ENCODE measurements around the gene TMBIM1.

- TF ChIP-seq, protein P1, sequence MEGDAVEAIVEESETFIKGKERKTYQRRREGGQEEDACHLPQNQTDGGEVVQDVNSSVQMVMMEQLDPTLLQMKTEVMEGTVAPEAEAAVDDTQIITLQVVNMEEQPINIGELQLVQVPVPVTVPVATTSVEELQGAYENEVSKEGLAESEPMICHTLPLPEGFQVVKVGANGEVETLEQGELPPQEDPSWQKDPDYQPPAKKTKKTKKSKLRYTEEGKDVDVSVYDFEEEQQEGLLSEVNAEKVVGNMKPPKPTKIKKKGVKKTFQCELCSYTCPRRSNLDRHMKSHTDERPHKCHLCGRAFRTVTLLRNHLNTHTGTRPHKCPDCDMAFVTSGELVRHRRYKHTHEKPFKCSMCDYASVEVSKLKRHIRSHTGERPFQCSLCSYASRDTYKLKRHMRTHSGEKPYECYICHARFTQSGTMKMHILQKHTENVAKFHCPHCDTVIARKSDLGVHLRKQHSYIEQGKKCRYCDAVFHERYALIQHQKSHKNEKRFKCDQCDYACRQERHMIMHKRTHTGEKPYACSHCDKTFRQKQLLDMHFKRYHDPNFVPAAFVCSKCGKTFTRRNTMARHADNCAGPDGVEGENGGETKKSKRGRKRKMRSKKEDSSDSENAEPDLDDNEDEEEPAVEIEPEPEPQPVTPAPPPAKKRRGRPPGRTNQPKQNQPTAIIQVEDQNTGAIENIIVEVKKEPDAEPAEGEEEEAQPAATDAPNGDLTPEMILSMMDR (IDR thresholded peaks at IDR 0.05), result no peak
- TF ChIP-seq POLR2A (IDR thresholded peaks at IDR 0.05), result no peak
Measured at GRCh38 chr2:218305383-218305782, 13.1 kb upstream of the TMBIM1 start.
